Measurements from ENCODE around the gene SPDYE16. TPM values are rescaled to one million over a fixed set of nuclear protein-coding genes. Genes with fewer than 3 reads are reported as not detected.
A peak's percentile ranks its signal among the peaks of the same experiment; 100 is the strongest.
"Not testable (repeated sequence)": the region's sequence is repeated elsewhere in the genome, so short reads cannot be mapped to it uniquely, and the experiment has no call there.

The SPDYE16 gene
- total RNA-seq, 1 donor from 2014 or later = not detected

GRCh38 chr7:76559685-76560084 is 16.6 kb upstream of the SPDYE16 start:
- not testable (repeated sequence) for H3K4me3 ChIP-seq (ENCODE audit: low read depth, low read length); DNase-seq (ENCODE audit: low read depth)

- DNase-seq (ENCODE audit: low read depth); H3K4me3 ChIP-seq (ENCODE audit: low read depth, low read length): not testable (repeated sequence)
These were observed 8.9 kb upstream of the SPDYE16 start for GRCh38 chr7:76551992-76552391.

- H3K4me3 ChIP-seq (ENCODE audit: low read depth, low read length) = peak overlapping the region; percentile 76
- DNase-seq (ENCODE audit: low read depth) = not testable (repeated sequence)
These were observed 6.8 kb upstream of the SPDYE16 start for GRCh38 chr7:76549855-76550248.

- H3K4me3 ChIP-seq (ENCODE audit: low read depth, low read length) = peak overlapping the region; percentile 76
- peak; percentile 40 for DNase-seq (ENCODE audit: low read depth)
These were observed 6.1 kb upstream of the SPDYE16 start for GRCh38 chr7:76549025-76549854.

GRCh38 chr7:76531643-76532042 is 11.5 kb downstream of the SPDYE16 start:
- not testable (repeated sequence) for DNase-seq (ENCODE audit: low read depth); H3K4me3 ChIP-seq (ENCODE audit: low read depth, low read length)

- DNase-seq (ENCODE audit: low read depth); H3K4me3 ChIP-seq (ENCODE audit: low read depth, low read length): not testable (repeated sequence)
These were observed 16.9 kb downstream of the SPDYE16 start for GRCh38 chr7:76526183-76526582.

GRCh38 chr7:76516932-76517331 is 26.2 kb downstream of the SPDYE16 start:
- not testable (repeated sequence) for H3K4me3 ChIP-seq (ENCODE audit: low read depth, low read length); DNase-seq (ENCODE audit: low read depth)

- TF ChIP-seq CTCF (conservative IDR thresholded peaks at IDR 0.05; ENCODE audit: low read depth, low read length) = no peak
- H3K4me3 ChIP-seq (ENCODE audit: low read depth, low read length) = no peak overlapping the region
- DNase-seq (ENCODE audit: low read depth) = no peak
These were observed 27.1 kb downstream of the SPDYE16 start for GRCh38 chr7:76515999-76516443.

GRCh38 chr7:76514926-76515771 is 27.9 kb downstream of the SPDYE16 start:
- no peak for DNase-seq (ENCODE audit: low read depth)
- no peak for TF ChIP-seq CTCF (conservative IDR thresholded peaks at IDR 0.05; ENCODE audit: low read depth, low read length)
- H3K4me3 ChIP-seq (ENCODE audit: low read depth, low read length) = no peak overlapping the region

- TF ChIP-seq CTCF (conservative IDR thresholded peaks at IDR 0.05; ENCODE audit: low read depth, low read length) = no peak
- H3K4me3 ChIP-seq (ENCODE audit: low read depth, low read length) = no peak overlapping the region
- DNase-seq (ENCODE audit: low read depth) = no peak
These were observed 29.0 kb downstream of the SPDYE16 start for GRCh38 chr7:76513817-76514799.

All from epithelial cell of proximal tubule (primary cell).